AG08395 (cell line): ENCODE results near the gene HAUS3.

ENCODE experiments used
- DNase-seq: peaks from one replicate; pipeline ENCODE4 v3.0.0; 2012; ENCODE audit warnings: mixed read lengths, low spot score

Gene HAUS3

DNA sequence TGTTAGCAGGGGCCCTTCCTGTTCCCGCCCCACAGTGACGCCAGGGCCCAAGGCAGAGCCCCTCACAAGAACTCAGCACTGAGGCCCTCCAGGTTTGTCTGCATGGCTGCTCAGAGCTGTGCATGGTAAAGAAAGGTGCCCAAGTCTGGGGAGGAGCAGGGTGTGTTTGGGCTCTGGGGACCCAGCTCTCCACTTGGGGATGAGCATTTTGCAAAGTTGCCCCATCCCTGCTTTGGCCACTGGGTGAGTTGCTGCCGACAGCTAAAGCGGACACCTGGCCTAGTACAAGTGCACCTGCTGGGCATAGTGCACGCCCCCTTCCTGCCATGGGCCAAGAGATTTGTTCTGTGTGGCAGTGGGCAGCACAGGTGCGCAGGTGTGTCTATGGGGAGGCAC is 22.0 kb upstream of the HAUS3 start:
- no peak for DNase-seq

DNA sequence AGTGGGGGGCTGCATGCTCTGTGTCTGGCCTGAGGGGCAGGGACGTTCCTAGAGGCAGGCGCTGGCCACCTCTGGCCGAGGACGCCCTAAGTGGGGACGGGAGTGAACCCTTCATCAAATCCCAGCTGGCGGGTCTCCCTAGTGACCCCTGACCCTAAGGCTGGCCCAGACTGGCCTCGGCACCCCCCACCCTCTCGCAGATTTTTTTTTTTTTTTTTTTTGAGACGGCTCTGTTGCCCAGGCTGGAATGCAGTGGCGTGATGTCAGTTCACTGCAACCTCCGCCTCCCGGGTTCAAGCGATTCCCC is 21.0 kb upstream of the HAUS3 start:
- DNase-seq, result no peak

DNA sequence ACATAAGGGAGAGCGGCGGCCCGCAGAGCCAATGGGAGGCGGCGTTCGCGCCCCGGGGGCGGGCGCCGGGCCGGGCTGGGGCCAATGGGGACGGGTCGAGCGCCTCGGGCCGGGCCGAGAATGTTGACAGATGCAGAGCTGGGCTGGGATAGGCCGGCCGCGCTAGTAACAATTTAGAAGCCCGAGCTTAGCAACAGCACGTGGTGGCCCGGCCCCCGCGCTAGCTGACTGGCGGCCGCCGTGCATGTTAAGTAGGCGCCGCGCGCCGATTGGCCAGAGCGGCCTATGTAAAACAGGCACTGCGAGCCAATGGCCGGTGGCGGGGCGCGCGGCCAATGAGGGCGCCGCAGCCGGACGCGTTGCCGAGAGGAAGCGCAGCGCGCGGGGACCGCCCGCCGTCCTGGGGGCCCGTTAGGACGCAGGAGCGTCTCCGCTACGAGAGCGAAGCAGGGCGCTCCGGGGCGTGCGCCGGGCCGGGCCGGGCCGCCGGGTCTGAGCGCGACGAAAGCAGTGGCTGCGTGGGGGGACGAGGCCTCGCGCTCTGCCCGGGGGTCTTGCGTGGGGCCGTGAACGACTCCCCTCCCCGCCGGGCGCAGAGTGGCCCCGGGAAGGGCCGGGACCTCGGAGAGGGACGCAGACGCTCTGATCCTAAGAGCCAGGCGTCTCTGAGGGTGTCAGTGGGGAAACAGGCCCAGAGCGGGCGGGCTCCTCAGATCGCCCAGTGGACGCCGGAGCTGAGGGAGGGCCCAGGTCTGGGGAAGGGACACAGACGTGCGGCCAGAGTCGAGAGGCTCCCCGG is 20.4 kb upstream of the HAUS3 start:
- DNase-seq, result peak; percentile 98

DNA sequence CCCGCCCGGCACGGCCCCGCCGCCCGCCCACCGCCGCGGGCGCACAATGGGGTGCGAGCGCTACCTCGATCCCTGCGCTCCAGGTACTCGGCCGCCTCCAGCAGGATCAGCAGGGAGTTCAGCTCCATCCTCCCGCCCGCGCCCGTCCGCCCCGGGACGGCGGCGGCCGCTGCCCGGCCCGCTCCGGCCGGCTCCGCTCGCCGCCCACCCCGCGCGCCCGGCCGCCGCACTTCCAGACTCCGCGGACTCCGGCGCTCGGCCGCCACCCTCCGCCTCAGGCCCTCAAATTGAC is 19.9 kb upstream of the HAUS3 start, which contains the start of gene MXD4:
MXD4 (minus strand) TSS at position 257 of the 292 bp plus-strand sequence; CDS start at position 128, 129 bp downstream.
- no peak for DNase-seq

- peak; percentile 60 for DNase-seq
Observed at GRCh38 chr4:2261110-2261852, 19.4 kb upstream of the HAUS3 start.

GRCh38 chr4:2260344-2261109 is 18.6 kb upstream of the HAUS3 start:
- DNase-seq, result no peak

- no peak for DNase-seq
Observed at GRCh38 chr4:2259541-2260343, 17.8 kb upstream of the HAUS3 start.

- no peak for DNase-seq
Observed at GRCh38 chr4:2259036-2259540, 17.2 kb upstream of the HAUS3 start.

- DNase-seq, result no peak
Observed at GRCh38 chr4:2258091-2259035, 16.4 kb upstream of the HAUS3 start.

GRCh38 chr4:2257361-2258081 is 15.6 kb upstream of the HAUS3 start:
- no peak for DNase-seq

GRCh38 chr4:2256781-2257191 is 14.9 kb upstream of the HAUS3 start:
- no peak for DNase-seq

GRCh38 chr4:2256156-2256731 is 14.3 kb upstream of the HAUS3 start:
- no peak for DNase-seq

DNA sequence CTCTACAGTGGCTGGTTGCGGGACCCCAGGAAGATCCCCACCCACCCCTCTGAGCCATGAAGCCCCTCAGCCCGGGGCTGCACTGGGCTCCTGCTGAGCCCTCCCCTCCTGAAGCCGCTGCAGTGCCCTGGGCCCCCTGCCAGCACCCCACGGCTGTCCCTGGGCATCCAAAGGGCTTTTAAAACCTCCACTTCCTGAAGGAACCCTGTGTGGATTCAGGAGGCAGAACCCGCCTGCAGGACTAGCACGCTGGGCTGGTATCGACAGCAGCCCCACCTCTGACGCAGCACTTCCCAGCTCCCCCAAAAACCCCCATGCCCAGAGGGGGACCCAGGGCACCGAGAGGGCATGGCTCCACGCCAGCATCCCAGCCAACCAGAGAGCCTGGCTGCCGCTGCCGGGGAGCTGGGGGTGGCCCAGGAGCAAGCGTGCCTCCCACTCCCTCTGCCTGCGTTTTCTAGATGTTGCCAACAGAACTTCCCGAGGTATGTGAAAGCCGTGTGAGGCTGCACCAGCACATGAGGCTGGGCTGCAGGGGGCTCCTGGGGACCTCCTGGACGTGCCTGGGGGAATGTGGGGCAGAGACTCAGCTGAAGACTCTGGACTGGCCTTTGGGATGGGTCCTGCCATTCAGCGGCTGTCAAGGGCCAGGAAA is 13.7 kb upstream of the HAUS3 start:
- no peak for DNase-seq

- no peak for DNase-seq
Observed at GRCh38 chr4:2254665-2255500, 13.0 kb upstream of the HAUS3 start.

DNA sequence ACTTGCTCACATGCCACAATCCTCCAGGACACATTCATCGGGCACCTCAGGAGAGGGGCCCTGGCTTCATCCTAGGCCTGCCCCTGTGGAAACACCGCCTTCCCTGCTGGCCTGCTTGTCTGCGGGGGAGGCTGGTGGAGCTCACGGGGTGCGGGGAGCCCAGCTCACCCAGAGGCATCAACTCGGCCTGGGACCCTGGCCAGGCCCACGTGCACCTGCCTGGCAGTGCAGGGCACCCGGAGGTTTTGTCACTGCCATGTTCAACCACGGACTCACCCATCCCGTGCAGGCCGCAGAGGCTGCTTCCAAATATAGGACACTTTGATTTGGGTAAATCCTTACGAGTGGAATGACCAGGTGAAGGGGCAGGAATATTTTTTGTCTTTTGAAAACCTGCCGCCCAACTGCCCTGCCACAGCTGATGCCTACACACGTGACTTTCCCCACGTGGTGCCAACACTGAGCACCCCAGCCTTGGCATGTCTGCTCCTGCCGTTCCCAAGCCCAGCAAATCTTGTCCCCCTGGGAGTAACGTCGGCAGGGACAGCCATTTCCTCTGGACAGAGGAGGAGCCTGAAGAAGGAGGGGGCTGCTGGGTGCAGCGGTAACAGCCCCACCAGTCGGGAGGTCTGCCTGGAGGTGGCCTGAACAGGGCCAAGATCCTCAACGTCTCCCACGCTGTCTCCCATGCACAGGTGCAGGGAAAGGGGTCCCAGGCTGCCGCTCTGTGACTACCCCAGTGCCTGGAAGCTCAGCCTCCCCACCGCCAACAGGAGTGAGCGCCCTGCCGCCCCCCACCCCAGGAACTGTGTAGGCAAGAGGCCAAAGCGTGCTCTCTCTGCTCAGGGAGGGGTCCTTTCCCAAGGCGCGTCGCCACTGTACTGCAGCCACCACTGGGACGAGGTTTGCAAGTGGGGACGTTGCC is 11.5 kb upstream of the HAUS3 start:
- no peak for DNase-seq

DNA sequence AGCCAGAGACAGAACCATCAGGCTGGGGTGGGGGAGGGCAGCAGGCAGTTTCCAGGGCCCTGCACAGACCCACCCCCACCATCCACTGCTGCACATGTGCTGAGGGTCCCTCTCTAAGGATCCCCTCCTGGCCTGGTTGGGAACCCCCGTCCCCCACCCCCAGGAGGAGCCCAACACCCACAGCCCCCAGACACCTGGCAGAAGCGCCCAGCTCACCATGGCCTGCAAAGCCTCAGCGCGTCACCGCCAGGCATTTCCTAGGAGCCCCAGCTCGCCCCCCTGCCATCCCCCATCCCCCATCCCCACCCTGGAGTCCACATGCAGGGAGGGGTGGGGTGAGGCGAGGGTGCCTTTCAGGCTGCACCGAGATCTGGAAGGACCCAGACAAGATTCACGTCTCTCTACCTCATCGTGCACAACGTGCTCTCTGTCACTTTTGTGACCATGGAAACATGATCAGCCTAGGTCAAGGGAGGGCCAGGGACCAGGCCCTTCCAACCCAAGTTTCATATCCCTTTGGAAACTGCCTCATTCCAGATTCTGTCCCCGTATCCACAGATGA is 10.7 kb upstream of the HAUS3 start:
- no peak for DNase-seq
